HAP-1 (cell line): ENCODE results near the gene TSG101.

Experiments used
- DNase-seq, 2 experiments: peaks; one replicate each; pipeline ENCODE4 v3.0.0-alpha.2; 2016 to 2020; ENCODE audit warnings: low spot score in 2 of 2
- H3K27me3 ChIP-seq: fragments of 250-450 bp; sonication (Bioruptor Pico); 2 replicates; pipeline ENCODE4 v1.5.1; 2020; ENCODE audit warnings: low read depth, mild to moderate bottlenecking, moderate library complexity
- H3K36me3 ChIP-seq: fragments of 250-450 bp; sonication (Bioruptor Pico); replicated peaks from 2 replicates; pipeline ENCODE4 v1.5.1; 2020; ENCODE audit warnings: mild to moderate bottlenecking
- H3K4me1 ChIP-seq: fragments of 250-450 bp; sonication (Bioruptor Pico); 2 replicates; pipeline ENCODE4 v1.5.1; 2020; ENCODE audit warnings: mild to moderate bottlenecking
- H3K4me3 ChIP-seq: fragments of 250-450 bp; sonication (Bioruptor Pico); 2 replicates; pipeline ENCODE4 v1.5.1; 2020; ENCODE audit warnings: mild to moderate bottlenecking, moderate library complexity
- H3K9me3 ChIP-seq: fragments of 250-450 bp; sonication (Bioruptor Pico); 2 replicates; pipeline ENCODE4 v1.5.1; 2020; ENCODE audit warnings: mild to moderate bottlenecking, moderate library complexity
- in situ Hi-C: fragments of 300-500 bp; cut with MboI; formaldehyde crosslinking; loops from 3 replicates; pipeline ENCODE4 v1.14.3; 2020; ENCODE audit warnings: low sequenced_read_pairs, inconsistent platforms, mixed read lengths

The TSG101 gene

DNA sequence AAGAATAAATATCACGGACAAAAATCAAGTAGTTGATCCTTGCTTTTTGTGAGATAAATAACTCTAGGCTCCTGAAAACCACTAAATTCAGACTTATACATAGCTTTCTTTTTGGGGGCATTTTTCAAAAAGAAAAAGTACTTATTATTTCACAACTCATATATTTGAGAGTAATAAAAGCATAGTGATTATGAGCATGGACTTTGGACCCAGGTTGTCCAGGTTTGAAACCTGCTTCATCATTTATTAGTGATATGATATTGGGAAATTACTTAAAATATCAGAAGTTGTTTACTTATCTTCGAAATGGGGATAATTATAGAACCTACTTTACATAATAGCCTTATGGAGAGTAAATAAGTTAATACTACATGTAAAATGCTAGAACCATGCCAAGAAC is 88.1 kb downstream of the TSG101 start:
- in situ Hi-C loops, result no loop called here
- DNase-seq, result no peak
- Histone ChIP-seq H3K4me1 (no peaks in the 10 kb centered on the region), H3K27me3 (peaks cover 3% of the 10 kb centered on the region), H3K36me3 (no peaks in the 10 kb centered on the region), H3K9me3 (0 out of 2 replicates have a peak, but pooled peaks cover 4% of the 10 kb centered on the region), H3K4me3 (no peak overlapping the region)
